HepG2 (cell line): Measurements from ENCODE around the gene FAM72A.
"Not testable (repeated sequence)": the region's sequence is repeated elsewhere in the genome, so short reads cannot be mapped to it uniquely, and the experiment has no call there.

ENCODE experiments used
- CAMTA2 ChIP-seq: sonication (generic); formaldehyde crosslinking; IDR thresholded peaks from 2 replicates; pipeline ENCODE4 v1.4.0; 2020; ENCODE audit warnings: mild to moderate bottlenecking, missing genetic modification reagents, borderline replicate concordance
- HDAC1 ChIP-seq: sonication (generic); formaldehyde crosslinking; IDR thresholded peaks from 2 replicates; pipeline ENCODE4 v1.5.1; 2020; ENCODE audit warnings: mild to moderate bottlenecking, missing genetic modification reagents
- MAFF ChIP-seq: IDR thresholded peaks from 2 replicates; pipeline ENCODE4 v1.6.1; 2011; ENCODE audit warnings: low read depth, low read length, improper control_type of control experiment
- MEF2D ChIP-seq: sonication (generic); formaldehyde crosslinking; IDR thresholded peaks from 2 replicates; pipeline ENCODE4 v1.5.1; 2020; ENCODE audit warnings: mild to moderate bottlenecking, missing genetic modification reagents
- NFE2L1 ChIP-seq: sonication (generic); formaldehyde crosslinking; IDR thresholded peaks from 2 replicates; pipeline ENCODE4 v1.4.0; 2020; ENCODE audit warnings: missing genetic modification reagents, mild to moderate bottlenecking, borderline replicate concordance
- POLR2AphosphoS5 ChIP-seq: IDR thresholded peaks from 2 replicates; pipeline ENCODE4 v1.6.1; 2012; ENCODE audit warnings: low read depth, low read length
- SNAPC2 ChIP-seq: sonication (generic); formaldehyde crosslinking; IDR thresholded peaks from 2 replicates; pipeline ENCODE4 v1.8.1; 2022; ENCODE audit warnings: mild to moderate bottlenecking, missing genetic modification reagents
- SP1 ChIP-seq, 2 experiments: fragments of 450-650 bp in 1 of 2; sonication (generic) in 1 of 2; formaldehyde crosslinking in 1 of 2; IDR thresholded peaks; 2 replicates each; pipeline versions ENCODE4 v1.4.0 to v1.6.1; 2016 to 2020; ENCODE audit warnings: missing genetic modification reagents in 1 of 2
- TF ChIP-seq, protein P1 (sequence below): sonication (generic); formaldehyde crosslinking; IDR thresholded peaks from 2 replicates; pipeline ENCODE4 v1.4.0; 2020; ENCODE audit warnings: missing genetic modification reagents
- TF ChIP-seq, protein P2 (sequence below): sonication (generic); formaldehyde crosslinking; IDR thresholded peaks from 2 replicates; pipeline ENCODE4 v1.5.0; 2020; ENCODE audit warnings: mild to moderate bottlenecking, missing genetic modification reagents, moderate library complexity
- TF ChIP-seq, protein P3 (sequence below): sonication (generic); formaldehyde crosslinking; IDR thresholded peaks from 2 replicates; pipeline ENCODE4 v1.4.0; 2020; ENCODE audit warnings: mild to moderate bottlenecking, missing genetic modification reagents

DNA sequence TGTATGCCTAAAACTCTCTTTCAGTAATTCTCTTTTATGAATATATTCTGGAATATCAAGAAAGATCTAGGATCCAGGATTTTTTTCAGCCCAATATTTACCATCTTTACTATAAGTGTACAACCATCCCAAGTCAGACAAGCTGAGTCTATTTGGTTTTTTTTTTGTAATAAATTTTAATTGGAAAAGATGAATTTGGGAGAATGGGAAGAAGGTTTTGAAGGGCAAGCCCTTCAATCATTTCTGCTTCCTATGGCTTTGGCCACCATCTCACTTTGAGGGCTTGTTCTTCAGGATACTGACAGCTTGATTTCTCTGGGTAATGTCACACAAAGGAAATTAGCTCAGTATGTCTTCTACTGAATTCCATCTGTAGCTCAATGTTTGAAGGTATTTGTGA lies 23.0 kb downstream of the FAM72A start:
- not testable (repeated sequence) for TF ChIP-seq SP1 (IDR thresholded peaks at IDR 0.05); SP1 (CRISPR knock-in tag; IDR thresholded peaks at IDR 0.05); CAMTA2 (CRISPR knock-in tag); SNAPC2 (CRISPR knock-in tag); POLR2AphosphoS5; HDAC1 (CRISPR knock-in tag); MAFF; NFE2L1 (CRISPR knock-in tag); MEF2D (CRISPR knock-in tag)
- TF ChIP-seq, protein P1, sequence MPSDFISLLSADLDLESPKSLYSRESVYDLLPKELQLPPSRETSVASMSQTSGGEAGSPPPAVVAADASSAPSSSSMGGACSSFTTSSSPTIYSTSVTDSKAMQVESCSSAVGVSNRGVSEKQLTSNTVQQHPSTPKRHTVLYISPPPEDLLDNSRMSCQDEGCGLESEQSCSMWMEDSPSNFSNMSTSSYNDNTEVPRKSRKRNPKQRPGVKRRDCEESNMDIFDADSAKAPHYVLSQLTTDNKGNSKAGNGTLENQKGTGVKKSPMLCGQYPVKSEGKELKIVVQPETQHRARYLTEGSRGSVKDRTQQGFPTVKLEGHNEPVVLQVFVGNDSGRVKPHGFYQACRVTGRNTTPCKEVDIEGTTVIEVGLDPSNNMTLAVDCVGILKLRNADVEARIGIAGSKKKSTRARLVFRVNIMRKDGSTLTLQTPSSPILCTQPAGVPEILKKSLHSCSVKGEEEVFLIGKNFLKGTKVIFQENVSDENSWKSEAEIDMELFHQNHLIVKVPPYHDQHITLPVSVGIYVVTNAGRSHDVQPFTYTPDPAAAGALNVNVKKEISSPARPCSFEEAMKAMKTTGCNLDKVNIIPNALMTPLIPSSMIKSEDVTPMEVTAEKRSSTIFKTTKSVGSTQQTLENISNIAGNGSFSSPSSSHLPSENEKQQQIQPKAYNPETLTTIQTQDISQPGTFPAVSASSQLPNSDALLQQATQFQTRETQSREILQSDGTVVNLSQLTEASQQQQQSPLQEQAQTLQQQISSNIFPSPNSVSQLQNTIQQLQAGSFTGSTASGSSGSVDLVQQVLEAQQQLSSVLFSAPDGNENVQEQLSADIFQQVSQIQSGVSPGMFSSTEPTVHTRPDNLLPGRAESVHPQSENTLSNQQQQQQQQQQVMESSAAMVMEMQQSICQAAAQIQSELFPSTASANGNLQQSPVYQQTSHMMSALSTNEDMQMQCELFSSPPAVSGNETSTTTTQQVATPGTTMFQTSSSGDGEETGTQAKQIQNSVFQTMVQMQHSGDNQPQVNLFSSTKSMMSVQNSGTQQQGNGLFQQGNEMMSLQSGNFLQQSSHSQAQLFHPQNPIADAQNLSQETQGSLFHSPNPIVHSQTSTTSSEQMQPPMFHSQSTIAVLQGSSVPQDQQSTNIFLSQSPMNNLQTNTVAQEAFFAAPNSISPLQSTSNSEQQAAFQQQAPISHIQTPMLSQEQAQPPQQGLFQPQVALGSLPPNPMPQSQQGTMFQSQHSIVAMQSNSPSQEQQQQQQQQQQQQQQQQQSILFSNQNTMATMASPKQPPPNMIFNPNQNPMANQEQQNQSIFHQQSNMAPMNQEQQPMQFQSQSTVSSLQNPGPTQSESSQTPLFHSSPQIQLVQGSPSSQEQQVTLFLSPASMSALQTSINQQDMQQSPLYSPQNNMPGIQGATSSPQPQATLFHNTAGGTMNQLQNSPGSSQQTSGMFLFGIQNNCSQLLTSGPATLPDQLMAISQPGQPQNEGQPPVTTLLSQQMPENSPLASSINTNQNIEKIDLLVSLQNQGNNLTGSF: not testable (repeated sequence)
- TF ChIP-seq, protein P2, sequence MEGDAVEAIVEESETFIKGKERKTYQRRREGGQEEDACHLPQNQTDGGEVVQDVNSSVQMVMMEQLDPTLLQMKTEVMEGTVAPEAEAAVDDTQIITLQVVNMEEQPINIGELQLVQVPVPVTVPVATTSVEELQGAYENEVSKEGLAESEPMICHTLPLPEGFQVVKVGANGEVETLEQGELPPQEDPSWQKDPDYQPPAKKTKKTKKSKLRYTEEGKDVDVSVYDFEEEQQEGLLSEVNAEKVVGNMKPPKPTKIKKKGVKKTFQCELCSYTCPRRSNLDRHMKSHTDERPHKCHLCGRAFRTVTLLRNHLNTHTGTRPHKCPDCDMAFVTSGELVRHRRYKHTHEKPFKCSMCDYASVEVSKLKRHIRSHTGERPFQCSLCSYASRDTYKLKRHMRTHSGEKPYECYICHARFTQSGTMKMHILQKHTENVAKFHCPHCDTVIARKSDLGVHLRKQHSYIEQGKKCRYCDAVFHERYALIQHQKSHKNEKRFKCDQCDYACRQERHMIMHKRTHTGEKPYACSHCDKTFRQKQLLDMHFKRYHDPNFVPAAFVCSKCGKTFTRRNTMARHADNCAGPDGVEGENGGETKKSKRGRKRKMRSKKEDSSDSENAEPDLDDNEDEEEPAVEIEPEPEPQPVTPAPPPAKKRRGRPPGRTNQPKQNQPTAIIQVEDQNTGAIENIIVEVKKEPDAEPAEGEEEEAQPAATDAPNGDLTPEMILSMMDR: not testable (repeated sequence)
- TF ChIP-seq, protein P3, sequence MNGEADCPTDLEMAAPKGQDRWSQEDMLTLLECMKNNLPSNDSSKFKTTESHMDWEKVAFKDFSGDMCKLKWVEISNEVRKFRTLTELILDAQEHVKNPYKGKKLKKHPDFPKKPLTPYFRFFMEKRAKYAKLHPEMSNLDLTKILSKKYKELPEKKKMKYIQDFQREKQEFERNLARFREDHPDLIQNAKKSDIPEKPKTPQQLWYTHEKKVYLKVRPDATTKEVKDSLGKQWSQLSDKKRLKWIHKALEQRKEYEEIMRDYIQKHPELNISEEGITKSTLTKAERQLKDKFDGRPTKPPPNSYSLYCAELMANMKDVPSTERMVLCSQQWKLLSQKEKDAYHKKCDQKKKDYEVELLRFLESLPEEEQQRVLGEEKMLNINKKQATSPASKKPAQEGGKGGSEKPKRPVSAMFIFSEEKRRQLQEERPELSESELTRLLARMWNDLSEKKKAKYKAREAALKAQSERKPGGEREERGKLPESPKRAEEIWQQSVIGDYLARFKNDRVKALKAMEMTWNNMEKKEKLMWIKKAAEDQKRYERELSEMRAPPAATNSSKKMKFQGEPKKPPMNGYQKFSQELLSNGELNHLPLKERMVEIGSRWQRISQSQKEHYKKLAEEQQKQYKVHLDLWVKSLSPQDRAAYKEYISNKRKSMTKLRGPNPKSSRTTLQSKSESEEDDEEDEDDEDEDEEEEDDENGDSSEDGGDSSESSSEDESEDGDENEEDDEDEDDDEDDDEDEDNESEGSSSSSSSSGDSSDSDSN (CRISPR knock-in tag): not testable (repeated sequence)
